Neural progenitor cell (in vitro differentiated cells): ENCODE measurements around the gene MTIF3.

Source experiments
- CTCF ChIP-seq: fragments of 200-600 bp; sonication (generic); IDR thresholded peaks from 2 replicates; pipeline ENCODE4 v1.5.1; 2017; ENCODE audit warnings: antibody characterized with exemption, mild to moderate bottlenecking
- EZH2 ChIP-seq: fragments of 200-600 bp; sonication (generic); IDR thresholded peaks from 2 replicates; pipeline ENCODE4 v1.6.1; 2017; ENCODE audit warnings: antibody characterized with exemption, mild to moderate bottlenecking, moderate library complexity

DNA sequence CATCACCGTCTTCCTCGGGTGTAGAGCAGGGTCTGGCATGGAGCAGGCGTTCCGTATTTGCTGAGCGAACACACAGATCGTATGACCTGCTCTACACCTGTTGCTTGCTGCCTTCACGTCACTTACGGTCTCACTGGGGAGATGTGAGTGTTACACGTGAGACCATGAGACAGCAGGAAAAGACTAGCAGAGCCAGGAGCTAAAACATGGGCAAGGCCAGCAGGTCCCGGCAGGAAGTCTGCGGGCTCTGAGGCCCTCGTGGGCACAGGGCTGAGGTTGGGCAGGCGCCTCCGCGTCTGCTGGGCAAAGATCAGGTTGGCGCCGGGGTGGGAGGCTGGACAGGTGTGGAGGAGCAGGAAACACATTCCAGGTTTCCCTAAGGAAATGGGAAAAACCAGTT is 45.7 kb downstream of the MTIF3 start:
- TF ChIP-seq CTCF (no peak), EZH2 (no peak)
